CD4-positive, CD25-positive, alpha-beta regulatory T cell (primary cell): ENCODE data around the gene PRXL2B. TPM values are rescaled to one million over a fixed set of nuclear protein-coding genes. Genes with fewer than 3 reads are reported as not detected.

Source experiments
- ATAC-seq, 2 donors: fragments of 150-1000 bp; cut with Tn5 transposase; one replicate each; pipeline ENCODE4 v1.10.0; 2021; ENCODE audit warnings: low read depth in 2 of 2, moderate number of reproducible peaks in 2 of 2, moderate library complexity in 1 of 2
- DNase-seq, 3 donors: peaks; one replicate each; pipeline versions ENCODE4 v3.0.0 to v3.0.0-alpha.2; 2012 to 2022; ENCODE audit warnings: mixed read lengths in 1 of 3
- H3K27ac ChIP-seq: one replicate; pipeline ENCODE4 v1.7.0; 2013; ENCODE audit warnings: mild to moderate bottlenecking, low read length; ENCODE audit not compliant: insufficient read depth, poor library complexity, severe bottlenecking
- H3K27me3 ChIP-seq: one replicate; pipeline ENCODE4 v1.7.0; 2013; ENCODE audit warnings: low read length; ENCODE audit not compliant: control insufficient read depth, insufficient read depth
- H3K36me3 ChIP-seq: one replicate; pipeline ENCODE4 v1.7.0; 2013; ENCODE audit warnings: mild to moderate bottlenecking, low read length, moderate library complexity; ENCODE audit not compliant: control insufficient read depth, insufficient read depth
- H3K4me1 ChIP-seq: 2 replicates; pipeline ENCODE4 v1.7.0; 2013; ENCODE audit warnings: mild to moderate bottlenecking, low read length; ENCODE audit not compliant: insufficient read depth, control insufficient read depth, poor library complexity, severe bottlenecking
- H3K4me3 ChIP-seq: one replicate; pipeline ENCODE4 v1.7.0; 2013; ENCODE audit warnings: low read depth, mild to moderate bottlenecking, low read length, moderate library complexity
- H3K9me3 ChIP-seq, 2 experiments: 1 replicate in 1 of 2; 2 replicates in 1 of 2; pipeline ENCODE4 v1.7.0; 2013; ENCODE audit warnings: low read length in 2 of 2, mild to moderate bottlenecking in 1 of 2, moderate library complexity in 1 of 2; ENCODE audit not compliant: control insufficient read depth in 2 of 2
- H3K27ac Mint-ChIP-seq, 3 donors: one replicate each; pipeline ENCODE4 v1.8.0; 2020 to 2022; ENCODE audit warnings: mild to moderate bottlenecking in 3 of 3, mixed read lengths in 3 of 3, moderate library complexity in 2 of 3
- H3K27me3 Mint-ChIP-seq: one replicate; pipeline ENCODE4 v1.8.0; 2022; ENCODE audit warnings: mild to moderate bottlenecking, mixed read lengths
- H3K36me3 Mint-ChIP-seq: one replicate; pipeline ENCODE4 v1.8.0; 2020; ENCODE audit warnings: mixed read lengths
- H3K4me1 Mint-ChIP-seq, 4 donors: one replicate each; pipeline ENCODE4 v1.8.0; 2020 to 2022; ENCODE audit warnings: mixed read lengths in 4 of 4, mild to moderate bottlenecking in 1 of 4
- H3K4me3 Mint-ChIP-seq, 4 donors: one replicate each; pipeline ENCODE4 v1.8.0; 2020 to 2022; ENCODE audit warnings: mild to moderate bottlenecking in 4 of 4, mixed read lengths in 4 of 4, moderate library complexity in 3 of 4
- H3K9me3 Mint-ChIP-seq, 7 donors: one replicate each; pipeline ENCODE4 v1.8.0; 2020 to 2022; ENCODE audit warnings: mixed read lengths in 7 of 7, mild to moderate bottlenecking in 3 of 7, moderate library complexity in 2 of 7
- polyA plus RNA-seq, 4 donors: library from polyadenylated mRNA; unstranded; fragments of 300-500 nt; fragmentation: Illumina TruSeq; gene quantifications; one replicate each; pipeline ENCODE4 v1.2.3, GENCODE V29; 2021
- total RNA-seq: library from RNA; stranded (reverse); gene quantifications from one replicate; pipeline ENCODE4 v1.2.3, GENCODE V29; 2022

PRXL2B gene
- total and polyA plus RNA-seq, 5 donors from 2014 or later, result 24.5 to 31.1 (median 27.1) TPM

DNA sequence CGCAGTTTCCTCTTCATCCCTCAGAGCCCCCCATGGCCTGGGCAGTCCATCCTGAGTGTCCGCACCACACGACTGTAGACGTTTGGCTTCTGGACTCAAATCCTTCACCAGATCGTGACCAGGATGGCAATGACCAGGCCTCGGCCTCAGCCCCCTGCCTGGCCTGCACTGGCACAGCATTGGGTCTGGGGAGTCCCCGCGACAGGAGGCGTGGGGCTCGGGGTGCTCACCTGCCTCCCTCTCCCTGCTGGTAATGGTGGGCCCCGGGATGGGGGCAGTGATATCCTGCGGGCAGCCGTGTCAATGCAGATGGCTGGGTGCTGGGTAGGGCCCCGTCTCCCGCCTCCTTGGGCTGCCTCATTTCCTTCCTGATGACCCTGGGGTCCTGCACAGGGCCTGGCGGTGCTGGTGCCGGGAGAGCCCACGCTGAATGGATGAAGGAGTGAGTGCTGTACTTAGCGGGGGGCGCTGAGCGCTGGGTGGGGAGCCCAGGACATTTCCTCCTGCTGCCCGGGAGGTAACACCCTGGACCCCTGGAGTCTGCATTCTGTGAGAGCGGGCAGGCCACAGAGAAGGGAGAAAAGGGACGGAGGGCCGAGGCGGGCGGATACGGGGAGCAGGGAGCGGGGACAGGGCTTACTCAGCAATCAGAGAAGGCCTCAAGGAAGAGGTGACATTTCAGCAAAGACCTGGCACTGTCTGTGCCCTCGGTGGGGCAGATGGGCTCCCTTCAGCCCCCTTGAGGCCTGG lies 32.5 kb upstream of the PRXL2B start:
- peaks cover 54% of the 10 kb centered on the region for H3K4me1 ChIP-seq
- H3K27ac ChIP-seq, result no peak overlapping the region
- H3K27me3 ChIP-seq, result no peaks in the 10 kb centered on the region
- peaks cover 6% of the 10 kb centered on the region for H3K36me3 ChIP-seq
- DNase-seq (no peak), ATAC-seq (no peak)
- H3K4me1 Mint-ChIP-seq, result peaks cover 0 to 54% (median 10%) of the 10 kb centered on the region in 4 donors
- H3K4me3 ChIP-seq, result no peak overlapping the region
- H3K4me3 Mint-ChIP-seq, result peak overlapping the region; percentile 84 to 100 (median 98)
- no peaks in the 10 kb centered on the region for H3K36me3 Mint-ChIP-seq
- H3K9me3 ChIP-seq, result no peaks in the 10 kb centered on the region
- peaks cover 0 to 2% (median 0%) of the 10 kb centered on the region in 7 donors for H3K9me3 Mint-ChIP-seq
- peak overlapping the region; percentile 57 to 99 (median 92) for H3K27ac Mint-ChIP-seq
- H3K27me3 Mint-ChIP-seq, result peaks cover 4% of the 10 kb centered on the region

DNA sequence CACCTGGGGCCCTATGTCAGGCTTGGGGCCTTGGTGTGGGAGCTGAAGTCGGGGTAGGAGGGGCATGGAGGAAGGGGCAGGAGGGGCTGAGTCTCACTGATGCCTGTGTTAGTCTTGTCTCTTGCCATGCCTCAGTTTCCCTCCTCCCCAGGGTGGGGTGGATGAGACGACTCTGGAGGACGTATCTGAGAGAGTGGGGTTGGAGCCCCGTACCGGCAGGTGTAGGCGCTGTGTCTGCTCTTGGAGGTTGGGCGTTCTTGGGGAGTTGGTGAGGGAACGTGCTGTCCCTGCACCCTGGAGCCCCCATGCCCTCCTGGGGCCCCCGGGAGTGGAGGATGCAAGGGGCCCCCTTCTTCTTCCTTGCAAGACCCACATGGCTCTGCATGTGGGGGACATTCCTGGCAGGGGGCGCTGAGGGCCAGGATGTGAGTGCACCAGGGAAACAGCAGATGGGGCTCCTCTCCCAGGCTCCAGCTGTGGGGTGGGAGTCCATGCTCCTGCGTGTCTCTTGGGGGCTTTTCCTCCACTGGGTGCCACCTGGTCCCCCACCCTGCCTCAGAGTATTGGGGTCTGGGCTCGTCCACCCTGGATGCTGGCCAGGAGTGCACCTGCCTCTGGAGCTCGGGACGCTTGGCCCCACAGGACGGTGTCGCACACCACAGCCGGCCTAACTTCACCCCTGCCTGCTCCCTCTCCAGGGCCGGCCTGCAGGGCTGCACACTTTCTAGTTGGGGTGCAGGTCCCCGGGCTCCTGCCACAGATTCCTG lies 31.8 kb upstream of the PRXL2B start:
- H3K4me1 Mint-ChIP-seq, result peaks cover 0 to 51% (median 9%) of the 10 kb centered on the region in 4 donors

DNA sequence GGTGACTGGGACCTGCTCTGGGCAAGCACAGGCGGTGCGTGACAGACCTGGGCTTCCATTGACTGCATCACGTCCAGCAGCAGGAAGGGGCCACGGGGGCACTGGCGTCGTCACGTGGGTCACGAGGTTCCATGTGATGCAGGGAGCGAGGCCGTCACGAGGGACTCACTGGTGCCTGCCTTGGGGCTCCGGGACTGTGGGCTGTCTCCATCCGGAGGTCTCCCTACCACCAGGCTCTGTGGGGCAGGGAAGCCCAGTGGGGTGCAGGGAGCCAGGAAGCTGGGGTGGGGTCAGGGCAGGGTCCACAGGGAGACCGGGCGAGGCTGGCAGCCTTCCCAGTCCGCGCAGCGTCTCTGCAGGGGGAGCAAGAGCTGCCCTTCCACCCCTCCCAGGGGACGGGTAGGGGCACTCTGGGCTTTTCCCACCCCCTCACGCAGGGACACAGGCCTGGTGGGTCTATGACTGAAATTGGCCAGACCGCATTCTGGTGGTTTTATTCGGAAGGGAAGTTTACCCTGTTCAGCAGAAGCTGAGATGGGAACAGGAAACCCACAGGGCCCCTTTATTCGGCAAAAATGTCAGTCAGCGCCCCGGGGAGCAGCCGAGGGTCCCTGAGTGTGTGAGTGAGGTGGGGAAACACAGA lies 30.8 kb upstream of the PRXL2B start:
- H3K9me3 Mint-ChIP-seq, result peaks cover 0 to 2% (median 0%) of the 10 kb centered on the region in 7 donors
- peak overlapping the region; percentile 98 to 100 (median 99) for H3K4me3 Mint-ChIP-seq
- H3K9me3 ChIP-seq, result no peaks in the 10 kb centered on the region
- no peaks in the 10 kb centered on the region for H3K27me3 Mint-ChIP-seq
- H3K27me3 ChIP-seq, result no peaks in the 10 kb centered on the region
- H3K4me3 ChIP-seq, result peak overlapping the region; percentile 77
- H3K27ac ChIP-seq, result peak overlapping the region; percentile 97
- H3K36me3 Mint-ChIP-seq, result no peaks in the 10 kb centered on the region
- H3K4me1 ChIP-seq, result peaks cover 59% of the 10 kb centered on the region
- peak; percentile 58 to 88 (median 70) for DNase-seq
- ATAC-seq, result peak; percentile 49 to 58
- H3K4me1 Mint-ChIP-seq, result peaks cover 0 to 53% (median 9%) of the 10 kb centered on the region in 4 donors
- H3K27ac Mint-ChIP-seq, result peak overlapping the region; percentile 95 to 99 (median 98)
- H3K36me3 ChIP-seq, result peaks cover 13% of the 10 kb centered on the region

More for the DNA sequence above, 31.8 kb upstream of the PRXL2B start:
- H3K27ac Mint-ChIP-seq, result peak overlapping the region; percentile 57 to 99 (median 95)
- peaks cover 0 to 2% (median 0%) of the 10 kb centered on the region in 7 donors for H3K9me3 Mint-ChIP-seq
- ATAC-seq (peak in 1 of 2 donors; percentile 29), DNase-seq (peak; percentile 38 to 70 (median 63))
- no peaks in the 10 kb centered on the region for H3K36me3 Mint-ChIP-seq
- no peaks in the 10 kb centered on the region for H3K9me3 ChIP-seq
- H3K27me3 ChIP-seq, result no peaks in the 10 kb centered on the region
- no peak overlapping the region for H3K4me3 ChIP-seq
- peaks cover 54% of the 10 kb centered on the region for H3K4me1 ChIP-seq
- peak overlapping the region; percentile 97 for H3K27ac ChIP-seq
- no peaks in the 10 kb centered on the region for H3K27me3 Mint-ChIP-seq
- peaks cover 7% of the 10 kb centered on the region for H3K36me3 ChIP-seq
- H3K4me3 Mint-ChIP-seq, result peak overlapping the region; percentile 84 to 100 (median 98)

DNA sequence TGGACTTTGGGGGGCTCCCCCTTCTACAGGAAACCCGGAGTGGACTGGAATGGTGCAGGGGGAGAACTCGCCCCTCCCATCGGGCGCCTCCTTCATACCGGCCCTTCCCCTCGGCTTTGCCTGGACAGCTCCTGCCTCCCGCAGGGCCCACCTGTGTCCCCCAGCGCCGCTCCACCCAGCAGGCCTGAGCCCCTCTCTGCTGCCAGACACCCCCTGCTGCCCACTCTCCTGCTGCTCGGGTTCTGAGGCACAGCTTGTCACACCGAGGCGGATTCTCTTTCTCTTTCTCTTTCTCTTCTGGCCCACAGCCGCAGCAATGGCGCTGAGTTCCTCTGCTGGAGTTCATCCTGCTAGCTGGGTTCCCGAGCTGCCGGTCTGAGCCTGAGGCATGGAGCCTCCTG lies 30.3 kb upstream of the PRXL2B start, which contains the start of gene TNFRSF14:
TNFRSF14 (plus strand) TSS at position 95 of the 401 bp plus-strand sequence; CDS start at position 389, 294 bp downstream.
- ATAC-seq (peak; percentile 78 to 80), DNase-seq (peak; percentile 65 to 90 (median 80))
- H3K4me1 ChIP-seq, result peaks cover 59% of the 10 kb centered on the region
- Mint-ChIP-seq H3K27ac (peak within 1 kb of the TSS; percentile 95 to 99 (median 98)), H3K36me3 (peaks cover 2% of the 10 kb centered on the region), H3K4me1 (peaks cover 0 to 51% (median 10%) of the 10 kb centered on the region in 4 donors), H3K9me3 (peaks cover 0 to 2% (median 0%) of the 10 kb centered on the region in 7 donors), H3K27me3 (no peaks in the 10 kb centered on the region), H3K4me3 (peak within 1 kb of the TSS; percentile 98 to 100 (median 99))
- H3K27me3 ChIP-seq, result no peaks in the 10 kb centered on the region
- peak within 1 kb of the TSS; percentile 77 for H3K4me3 ChIP-seq
- peak within 1 kb of the TSS; percentile 97 for H3K27ac ChIP-seq
- H3K9me3 ChIP-seq, result no peaks in the 10 kb centered on the region
- peaks cover 14% of the 10 kb centered on the region for H3K36me3 ChIP-seq

DNA sequence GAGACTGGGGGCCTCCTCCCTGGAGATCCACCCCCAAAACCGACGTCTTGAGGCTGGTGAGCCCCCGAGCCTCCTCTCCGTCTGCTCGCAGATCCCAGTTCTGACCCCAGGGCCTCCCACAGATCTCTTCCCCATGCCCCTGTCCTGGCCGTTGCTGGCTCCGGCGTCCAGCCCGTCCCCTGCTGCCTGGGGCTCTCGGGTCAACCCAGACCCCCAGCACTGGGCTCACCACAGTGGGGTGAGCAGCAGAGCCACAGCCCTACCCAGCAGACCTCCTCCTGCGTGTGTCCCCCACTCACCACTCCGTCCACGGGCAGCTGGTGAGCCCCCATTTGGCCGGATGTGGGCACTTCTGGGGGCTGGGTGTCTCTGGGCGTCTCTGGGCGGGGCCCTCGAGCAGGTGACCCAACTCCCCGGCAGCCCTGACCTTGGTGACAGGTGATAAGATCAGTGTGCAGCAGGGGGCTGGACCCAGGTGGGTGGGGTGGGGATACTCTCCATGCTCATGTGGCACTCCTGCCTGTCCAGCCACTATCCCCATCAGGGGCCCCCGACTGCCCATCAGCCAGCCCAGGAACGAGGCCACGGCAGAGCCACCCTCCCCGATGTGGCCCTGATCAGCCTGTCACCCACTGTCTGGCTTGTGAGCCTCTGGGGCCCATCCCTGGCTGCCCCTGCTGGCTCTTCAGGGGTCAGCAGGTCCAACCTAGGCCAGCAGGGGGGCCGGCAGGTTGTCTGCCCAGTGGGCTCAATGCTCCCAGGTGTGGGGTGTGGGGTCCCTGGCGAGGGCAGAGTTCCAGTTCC lies 29.7 kb upstream of the PRXL2B start:
- Histone ChIP-seq H3K36me3 (peaks cover 20% of the 10 kb centered on the region), H3K27me3 (no peaks in the 10 kb centered on the region), H3K27ac (peak overlapping the region; percentile 97), H3K4me1 (peaks cover 59% of the 10 kb centered on the region), H3K9me3 (no peaks in the 10 kb centered on the region), H3K4me3 (peak overlapping the region; percentile 77)
- H3K36me3 Mint-ChIP-seq, result peaks cover 4% of the 10 kb centered on the region
- peak overlapping the region; percentile 98 to 100 (median 99) for H3K4me3 Mint-ChIP-seq
- ATAC-seq (no peak), DNase-seq (peak in 2 of 3 donors; percentile 25 to 81)
- H3K4me1 Mint-ChIP-seq, result peaks cover 0 to 53% (median 10%) of the 10 kb centered on the region in 4 donors
- H3K9me3 Mint-ChIP-seq, result peaks cover 0 to 2% (median 0%) of the 10 kb centered on the region in 7 donors
- H3K27me3 Mint-ChIP-seq, result no peaks in the 10 kb centered on the region
- H3K27ac Mint-ChIP-seq, result peak overlapping the region; percentile 95 to 99 (median 98)

DNA sequence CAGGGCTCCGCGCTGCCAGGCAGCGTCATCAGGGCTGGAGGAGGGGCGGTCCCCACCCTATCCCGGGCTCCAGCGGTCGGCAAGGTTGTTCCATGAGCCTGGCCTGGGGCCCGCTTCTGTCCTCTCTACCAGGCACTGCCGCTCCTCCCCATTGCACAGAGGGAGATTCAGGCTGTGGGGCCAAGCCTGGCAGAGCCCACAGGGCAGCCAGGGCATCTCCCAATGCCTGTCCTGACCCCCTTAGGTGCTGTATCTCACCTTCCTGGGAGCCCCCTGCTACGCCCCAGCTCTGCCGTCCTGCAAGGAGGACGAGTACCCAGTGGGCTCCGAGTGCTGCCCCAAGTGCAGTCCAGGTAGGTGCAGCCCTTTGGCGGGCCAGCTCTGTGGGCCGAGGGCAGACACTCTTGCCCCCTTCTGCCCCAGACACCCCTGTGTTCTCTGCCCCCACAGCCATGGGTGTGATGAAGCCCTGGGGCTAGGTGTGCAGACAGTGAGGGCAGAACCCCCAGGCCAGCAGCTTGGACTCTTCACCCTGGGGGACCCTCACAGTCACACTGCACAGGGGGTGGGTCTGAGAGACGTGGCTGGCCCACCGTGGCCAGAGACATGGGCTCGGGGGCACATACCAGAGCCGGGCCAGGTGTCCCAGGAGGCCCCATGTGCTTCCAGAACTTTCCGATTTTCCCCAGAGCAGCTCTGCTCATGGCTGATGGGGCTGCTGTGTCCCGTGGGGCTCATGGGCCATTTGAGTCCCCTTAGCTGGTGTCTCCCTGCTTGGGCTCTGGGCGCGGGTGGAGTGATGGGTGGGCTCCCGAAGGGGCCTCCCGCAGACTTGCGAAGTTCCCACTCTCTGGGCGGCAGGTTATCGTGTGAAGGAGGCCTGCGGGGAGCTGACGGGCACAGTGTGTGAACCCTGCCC lies 28.8 kb upstream of the PRXL2B start:
- H3K27me3 Mint-ChIP-seq, result no peaks in the 10 kb centered on the region
- peaks cover 0 to 2% (median 0%) of the 10 kb centered on the region in 7 donors for H3K9me3 Mint-ChIP-seq
- H3K27ac ChIP-seq, result peak overlapping the region; percentile 97
- ATAC-seq, result no peak
- H3K36me3 ChIP-seq, result peaks cover 28% of the 10 kb centered on the region
- no peaks in the 10 kb centered on the region for H3K9me3 ChIP-seq
- no peaks in the 10 kb centered on the region for H3K27me3 ChIP-seq
- peak overlapping the region; percentile 77 for H3K4me3 ChIP-seq
- DNase-seq, result no peak
- H3K4me1 Mint-ChIP-seq, result peaks cover 0 to 53% (median 10%) of the 10 kb centered on the region in 4 donors
- peaks cover 4% of the 10 kb centered on the region for H3K36me3 Mint-ChIP-seq
- H3K4me1 ChIP-seq, result peaks cover 59% of the 10 kb centered on the region
- H3K27ac Mint-ChIP-seq, result peak overlapping the region; percentile 26 to 99 (median 47)
- peak overlapping the region; percentile 89 to 100 (median 98) for H3K4me3 Mint-ChIP-seq
